HG03439 (cell line): ENCODE data around the gene SLC29A2.

Experiments
- ATAC-seq: cut with Tn5 transposase; IDR thresholded peaks from one replicate; pipeline ENCODE4 v1.9.1; 2021; ENCODE audit warnings: mild to moderate bottlenecking, moderate library complexity; ENCODE audit not compliant: unreplicated experiment

The SLC29A2 gene, protein sequence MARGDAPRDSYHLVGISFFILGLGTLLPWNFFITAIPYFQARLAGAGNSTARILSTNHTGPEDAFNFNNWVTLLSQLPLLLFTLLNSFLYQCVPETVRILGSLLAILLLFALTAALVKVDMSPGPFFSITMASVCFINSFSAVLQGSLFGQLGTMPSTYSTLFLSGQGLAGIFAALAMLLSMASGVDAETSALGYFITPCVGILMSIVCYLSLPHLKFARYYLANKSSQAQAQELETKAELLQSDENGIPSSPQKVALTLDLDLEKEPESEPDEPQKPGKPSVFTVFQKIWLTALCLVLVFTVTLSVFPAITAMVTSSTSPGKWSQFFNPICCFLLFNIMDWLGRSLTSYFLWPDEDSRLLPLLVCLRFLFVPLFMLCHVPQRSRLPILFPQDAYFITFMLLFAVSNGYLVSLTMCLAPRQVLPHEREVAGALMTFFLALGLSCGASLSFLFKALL

GRCh38 chr11:66371627-66372415, at the start of gene SLC29A2:
Gene SLC29A2 (minus strand): TSS chr11:66371760. CDS start chr11:66371591, 169 bp downstream.
- ATAC-seq: no peak

DNA sequence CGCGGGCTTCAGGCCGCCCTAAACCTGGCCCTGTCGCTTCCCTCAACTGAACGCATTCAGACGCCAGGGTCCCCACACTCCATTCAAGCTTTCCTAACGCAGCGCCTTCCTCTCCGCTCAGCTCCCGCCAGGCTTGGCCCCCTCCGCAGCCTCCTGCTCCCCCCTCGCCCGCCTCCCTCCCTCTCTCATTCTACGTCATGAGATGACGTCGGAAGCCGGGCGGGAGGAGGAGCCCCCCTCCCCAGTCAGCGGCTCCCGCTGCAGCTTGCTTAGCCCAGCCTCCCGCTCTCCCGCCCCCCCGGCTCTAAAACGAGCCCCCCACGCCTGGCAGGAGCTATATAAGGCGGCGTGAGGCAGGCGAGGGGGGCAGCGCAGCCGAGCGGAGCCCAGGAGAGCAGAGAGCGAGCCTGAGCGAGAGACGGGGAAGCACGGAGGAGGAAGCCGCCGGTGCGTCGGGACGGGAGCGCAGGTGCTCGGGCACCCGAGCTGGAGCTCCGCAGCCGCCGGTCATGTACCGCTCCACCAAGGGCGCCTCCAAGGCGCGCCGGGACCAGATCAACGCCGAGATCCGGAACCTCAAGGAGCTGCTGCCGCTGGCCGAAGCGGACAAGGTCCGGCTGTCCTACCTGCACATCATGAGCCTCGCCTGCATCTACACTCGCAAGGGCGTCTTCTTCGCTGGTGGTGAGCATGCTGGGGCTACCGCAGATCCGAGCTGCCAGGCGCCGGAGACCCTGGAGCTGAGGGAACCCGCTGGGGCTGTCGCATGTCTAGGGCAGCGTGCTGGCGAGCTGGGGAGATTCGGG, 49.3 kb upstream of the SLC29A2 start, which contains the start of gene NPAS4:
Gene NPAS4 (plus strand): TSS at position 365 of the 806 bp plus-strand sequence. CDS start 145 bp downstream, at position 510.
- ATAC-seq: no peak

GRCh38 chr11:66419825-66420224, 48.3 kb upstream of the SLC29A2 start:
- no peak for ATAC-seq

- ATAC-seq: no peak
Measured at GRCh38 chr11:66418986-66419308, 47.4 kb upstream of the SLC29A2 start.

GRCh38 chr11:66418168-66418985, 46.8 kb upstream of the SLC29A2 start:
- ATAC-seq: no peak

DNA sequence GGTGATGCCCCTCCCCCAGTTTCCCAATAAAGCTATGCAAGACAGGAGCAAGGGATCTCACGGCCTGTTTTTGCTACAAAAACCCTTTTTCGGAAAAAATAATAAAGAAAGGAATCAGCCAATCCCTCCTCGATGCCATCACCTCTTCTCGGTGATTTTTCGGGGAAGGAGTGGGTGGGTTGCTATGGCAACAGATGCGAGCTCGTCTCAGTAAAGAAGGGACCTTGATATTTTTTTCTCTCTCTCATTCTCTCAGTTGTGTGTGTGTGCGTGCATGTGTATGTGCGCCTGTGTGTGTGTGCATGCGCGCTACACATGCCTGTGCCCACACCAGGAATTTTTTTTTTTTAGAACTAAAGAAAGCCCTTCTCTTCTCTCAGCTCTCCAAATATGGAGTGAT, 45.4 kb upstream of the SLC29A2 start:
- no peak for ATAC-seq

GRCh38 chr11:66415423-66415822, 43.9 kb upstream of the SLC29A2 start:
- ATAC-seq: no peak

GRCh38 chr11:66414120-66414934, 42.8 kb upstream of the SLC29A2 start:
- ATAC-seq: no peak

- no peak for ATAC-seq
Measured at GRCh38 chr11:66413167-66413566, 41.6 kb upstream of the SLC29A2 start.

- no peak for ATAC-seq
Measured at GRCh38 chr11:66412110-66412509, 40.5 kb upstream of the SLC29A2 start.

DNA sequence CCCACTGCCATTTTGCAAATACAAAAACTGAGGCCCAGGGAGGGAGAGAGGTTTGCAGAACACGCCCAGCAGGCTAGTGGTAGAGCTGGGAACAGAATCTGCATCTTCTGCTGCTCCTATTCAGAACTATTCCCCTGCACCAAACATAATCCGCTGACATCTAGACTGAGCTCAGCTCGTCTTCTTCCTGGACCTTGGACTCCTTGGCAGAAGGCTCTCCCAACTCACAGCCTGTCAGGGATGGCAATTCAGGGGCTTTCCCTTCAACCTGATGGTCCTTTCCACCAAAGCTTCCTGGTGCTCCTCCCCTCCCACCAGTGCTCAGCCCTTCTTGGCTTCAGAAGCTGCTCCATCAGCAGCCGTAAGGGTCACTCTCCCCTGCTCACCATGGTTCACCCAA, 39.8 kb upstream of the SLC29A2 start:
- ATAC-seq: no peak

DNA sequence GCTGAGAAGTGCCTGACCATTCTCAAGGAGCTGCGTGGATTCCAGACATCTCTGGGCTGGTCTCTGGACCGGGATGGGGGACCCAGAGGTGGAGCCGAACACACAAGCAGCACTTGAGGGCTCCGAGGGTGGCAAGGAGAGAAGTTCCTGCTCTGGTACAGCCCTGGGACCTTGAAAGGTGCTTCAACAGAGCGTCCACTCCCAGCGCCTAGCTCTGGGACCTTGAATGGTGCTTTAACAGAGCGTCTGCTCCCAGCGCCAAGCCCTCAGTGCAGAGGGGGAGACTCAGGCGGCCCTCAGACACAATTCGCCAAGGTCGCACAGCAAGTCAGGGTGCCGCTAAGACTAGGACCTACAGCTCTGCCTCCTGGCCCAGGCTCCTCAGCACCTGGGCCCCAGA, 38.6 kb upstream of the SLC29A2 start:
- no peak for ATAC-seq

DNA sequence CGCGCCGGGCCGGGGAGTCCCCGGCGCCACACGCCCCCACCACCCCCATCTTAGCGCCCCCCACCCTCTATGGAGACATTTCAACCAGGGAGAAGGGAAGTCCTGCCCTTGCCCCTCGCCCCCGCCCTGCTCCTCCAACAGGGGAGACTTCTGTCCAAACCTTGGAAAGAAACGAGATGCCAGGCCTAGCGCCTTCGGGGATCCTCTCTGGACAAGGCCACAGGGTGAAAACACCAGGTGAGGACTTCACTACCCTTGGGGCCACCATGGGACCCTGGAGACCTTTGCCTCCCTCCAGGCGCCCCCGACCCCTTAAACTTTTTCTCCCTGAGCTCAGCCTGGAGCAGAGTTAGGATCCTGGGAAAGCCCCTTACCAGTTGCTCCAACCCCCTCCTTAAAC, 37.7 kb upstream of the SLC29A2 start:
- ATAC-seq: no peak

DNA sequence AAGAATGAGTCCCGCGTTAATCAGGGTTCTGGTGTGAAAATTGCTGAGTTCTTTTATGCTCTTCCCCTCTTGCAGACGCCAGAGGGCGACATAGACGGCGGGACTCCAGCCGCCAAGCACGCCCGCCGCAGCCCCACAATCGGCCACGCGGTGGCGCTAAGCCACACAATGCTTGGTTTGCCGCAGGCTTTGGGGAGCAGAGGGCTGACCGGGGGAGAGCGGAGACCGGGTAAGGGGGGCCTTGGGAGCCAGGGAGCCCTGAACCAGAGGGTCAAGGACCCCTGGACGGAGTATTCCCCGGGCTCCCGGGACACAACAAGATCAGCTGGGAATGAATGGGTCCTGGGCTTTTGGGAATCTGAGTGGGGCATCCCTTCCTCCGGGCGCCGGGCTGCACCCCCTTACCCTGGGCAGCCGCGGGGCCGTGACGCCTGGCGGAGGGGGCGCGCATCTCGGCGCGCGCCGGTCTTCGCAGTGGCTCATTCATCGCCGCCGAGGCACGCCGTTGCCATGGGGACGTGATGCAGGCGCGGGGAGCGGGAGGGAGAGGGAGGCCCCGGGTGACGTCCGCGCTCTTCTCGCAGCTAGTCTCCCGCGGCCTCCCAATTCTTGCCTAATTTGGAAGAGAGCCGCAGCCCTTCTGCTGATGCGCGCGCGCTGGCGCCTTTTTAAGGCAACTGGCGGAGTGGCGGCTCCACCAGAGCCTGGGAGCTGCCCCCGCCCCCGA, 37.1 kb upstream of the SLC29A2 start:
- ATAC-seq: peak; percentile 69

GRCh38 chr11:66407651-66408050, 36.1 kb upstream of the SLC29A2 start:
- no peak for ATAC-seq

- no peak for ATAC-seq
Measured at GRCh38 chr11:66393954-66394353, 22.4 kb upstream of the SLC29A2 start.

DNA sequence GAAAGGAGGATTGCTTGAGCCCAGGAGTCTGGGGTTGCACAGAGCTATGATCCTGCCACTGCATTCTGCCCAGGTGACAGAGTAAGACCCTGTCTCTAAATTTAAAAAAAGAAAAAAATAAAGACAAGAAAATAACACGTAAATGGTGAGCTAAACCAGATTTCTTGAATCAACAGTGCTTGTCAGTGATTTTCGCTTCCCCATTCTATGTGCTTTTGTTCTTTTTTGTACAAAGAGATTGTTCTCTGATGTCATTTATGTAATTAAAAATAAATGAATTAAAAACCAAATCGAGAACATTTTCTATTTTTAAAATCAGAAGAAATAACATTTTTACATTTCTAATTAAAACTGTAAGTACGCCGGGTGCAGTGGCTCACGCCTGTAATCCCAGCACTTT, 19.8 kb upstream of the SLC29A2 start:
- no peak for ATAC-seq

GRCh38 chr11:66388780-66389386, 17.3 kb upstream of the SLC29A2 start:
- no peak for ATAC-seq
